OCI-LY1 (cell line): ENCODE measurements around the gene MAP4K4.

ENCODE experiments used
- H2AFZ ChIP-seq: fragments of 200-600 bp; sonication (generic), shearing (Covaris generic); 2 replicates; pipeline ENCODE4 v1.6.0; 2014; ENCODE audit warnings: antibody characterized with exemption, mild to moderate bottlenecking, low read length
- H3F3A ChIP-seq: fragments of 200-600 bp; sonication (generic), shearing (Covaris generic); 2 replicates; pipeline ENCODE4 v1.6.0; 2014; ENCODE audit warnings: mild to moderate bottlenecking, antibody characterized with exemption, low read length, moderate library complexity; ENCODE audit not compliant: insufficient read depth
- H3K27ac ChIP-seq: fragments of 200-600 bp; sonication (generic); 2 replicates; pipeline ENCODE4 v1.5.1; 2014; ENCODE audit warnings: low read length, mixed run types, mild to moderate bottlenecking, low read depth; ENCODE audit not compliant: poor library complexity, severe bottlenecking
- H3K27me3 ChIP-seq: fragments of 200-600 bp; sonication (generic); 2 replicates; pipeline ENCODE4 v1.6.0; 2014; ENCODE audit warnings: antibody characterized with exemption, mild to moderate bottlenecking, low read length, moderate library complexity; ENCODE audit not compliant: insufficient read depth
- H3K36me3 ChIP-seq: fragments of 200-600 bp; sonication (generic); 2 replicates; pipeline ENCODE4 v1.6.1; 2014; ENCODE audit warnings: mild to moderate bottlenecking, antibody characterized with exemption, low read length, moderate library complexity, mixed read lengths; ENCODE audit not compliant: insufficient read depth
- H3K4me1 ChIP-seq: fragments of 200-600 bp; sonication (generic); 2 replicates; pipeline ENCODE4 v1.5.1; 2014; ENCODE audit warnings: mild to moderate bottlenecking, low read length, moderate library complexity; ENCODE audit not compliant: insufficient read depth, severe bottlenecking
- H3K4me2 ChIP-seq: fragments of 200-600 bp; sonication (generic), shearing (Covaris generic); 2 replicates; pipeline ENCODE4 v1.6.1; 2014; ENCODE audit warnings: low read length
- H3K4me3 ChIP-seq: fragments of 200-600 bp; sonication (generic); 2 replicates; pipeline ENCODE4 v1.5.1; 2014; ENCODE audit warnings: low read length, low read depth, mild to moderate bottlenecking, mixed read lengths; ENCODE audit not compliant: poor library complexity, severe bottlenecking
- H3K79me2 ChIP-seq: fragments of 200-600 bp; shearing (Covaris generic); 2 replicates; pipeline ENCODE4 v1.6.1; 2016; ENCODE audit warnings: mixed run types, low read length, mixed read lengths; ENCODE audit not compliant: insufficient read depth
- H3K9ac ChIP-seq: fragments of 200-600 bp; sonication (generic), shearing (Covaris generic); 2 replicates; pipeline ENCODE4 v1.6.1; 2014; ENCODE audit warnings: mild to moderate bottlenecking, low read length, mixed read lengths
- H3K9me2 ChIP-seq: fragments of 200-600 bp; sonication (generic), shearing (Covaris generic); 2 replicates; pipeline ENCODE4 v1.6.1; 2014; ENCODE audit warnings: low read depth, mild to moderate bottlenecking, low read length, mixed read lengths
- H3K9me3 ChIP-seq: fragments of 200-600 bp; shearing (Covaris generic); 2 replicates; pipeline ENCODE4 v1.6.1; 2014; ENCODE audit warnings: low read length, mixed read lengths
- H4K20me1 ChIP-seq: fragments of 200-600 bp; sonication (generic), shearing (Covaris generic); 2 replicates; pipeline ENCODE4 v1.6.0; 2016; ENCODE audit warnings: mild to moderate bottlenecking, low read length; ENCODE audit not compliant: insufficient read depth
- CTCF ChIP-seq: fragments of 200-600 bp; sonication (generic), shearing (Covaris generic); IDR thresholded peaks from 2 replicates; pipeline ENCODE4 v1.5.1; 2017; ENCODE audit warnings: mild to moderate bottlenecking, antibody characterized with exemption, low read length, moderate library complexity, mixed read lengths
- EZH2 ChIP-seq: fragments of 200-600 bp; sonication (generic), shearing (Covaris generic); IDR thresholded peaks from 2 replicates; pipeline ENCODE4 v1.8.0; 2017; ENCODE audit warnings: borderline replicate concordance, mixed run types, mild to moderate bottlenecking, antibody characterized with exemption, low read length, moderate library complexity, mixed read lengths

The MAP4K4 gene

DNA sequence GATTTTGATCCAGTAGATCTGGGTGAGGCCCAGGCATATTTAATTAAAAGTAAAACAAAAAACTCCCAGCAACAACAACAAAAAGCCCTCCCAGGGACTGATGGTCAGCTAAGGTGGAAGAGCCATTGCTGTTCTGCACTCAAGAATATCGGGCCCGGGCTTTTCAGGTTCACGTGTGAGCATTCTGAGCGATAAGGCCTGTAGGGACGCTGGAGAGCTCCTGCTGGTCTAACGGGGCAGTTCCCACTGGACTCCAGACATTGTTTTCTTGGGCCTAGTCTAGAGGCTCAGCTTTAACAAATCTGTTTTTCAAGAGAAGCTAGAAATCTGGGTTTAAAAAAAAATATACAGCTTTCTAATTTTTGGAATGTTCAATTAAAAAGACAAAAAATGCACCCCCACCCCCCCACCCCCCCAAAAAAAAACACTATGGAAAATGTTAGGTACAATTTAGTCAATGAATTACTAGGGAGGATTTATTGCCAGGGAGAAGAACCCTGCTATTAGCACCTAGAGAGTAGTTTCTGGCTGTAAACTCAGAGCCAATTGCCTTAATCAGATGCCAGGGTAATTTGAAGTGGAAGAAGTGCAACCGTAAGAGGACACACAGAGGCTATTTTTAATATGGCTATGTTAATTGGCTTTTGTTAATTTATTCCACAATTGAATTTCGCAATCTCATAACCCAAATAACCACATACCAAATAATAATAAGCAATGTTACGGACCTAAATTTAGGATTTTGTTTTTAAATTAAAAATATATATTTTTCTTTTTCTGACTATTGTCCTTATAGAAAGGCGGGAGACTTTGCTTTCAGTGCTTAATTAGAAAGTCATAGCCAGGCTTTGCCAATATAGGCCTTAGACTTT lies 78.9 kb downstream of the MAP4K4 start:
- Histone ChIP-seq H3K9ac (no peak overlapping the region), H3K9me2 (no peaks in the 10 kb centered on the region), H3K79me2 (peaks cover 90% of the 10 kb centered on the region), H3K4me2 (no peak overlapping the region; the same call in 1 of the 2 replicates), H3K4me3 (no peak overlapping the region), H4K20me1 (no peaks in the 10 kb centered on the region), H3K4me1 (peaks cover 93% of the 10 kb centered on the region), H3K27me3 (no peaks in the 10 kb centered on the region), H3K27ac (no peak overlapping the region), H3K36me3 (no peaks in the 10 kb centered on the region), H3F3A (no peaks in the 10 kb centered on the region), H3K9me3 (no peaks in the 10 kb centered on the region), H2AFZ (no peak overlapping the region)
- TF ChIP-seq EZH2, result no peak
- peak; percentile 12; the same call in 1 of the 2 replicates for TF ChIP-seq CTCF

GRCh38 chr2:101777337-101777736 lies 79.8 kb downstream of the MAP4K4 start:
- Histone ChIP-seq H4K20me1 (no peaks in the 10 kb centered on the region), H3K79me2 (peaks cover 89% of the 10 kb centered on the region)

GRCh38 chr2:101778102-101778501 lies 80.6 kb downstream of the MAP4K4 start:
- no peaks in the 10 kb centered on the region for H3K9me3 ChIP-seq
- H3K9ac ChIP-seq, result no peak overlapping the region; the same call in 1 of the 2 replicates
- no peak for TF ChIP-seq EZH2
- TF ChIP-seq CTCF, result no peak
- no peak overlapping the region for H2AFZ ChIP-seq
- no peaks in the 10 kb centered on the region for H3K9me2 ChIP-seq
- H3K4me2 ChIP-seq, result peak overlapping the region; percentile 28; the same call in 1 of the 2 replicates
- no peaks in the 10 kb centered on the region for H4K20me1 ChIP-seq
- H3K79me2 ChIP-seq, result peaks cover 89% of the 10 kb centered on the region
- H3K36me3 ChIP-seq, result no peaks in the 10 kb centered on the region
- no peak overlapping the region for H3K4me3 ChIP-seq
- no peak overlapping the region for H3K27ac ChIP-seq
- H3K4me1 ChIP-seq, result peaks cover 95% of the 10 kb centered on the region
- H3K27me3 ChIP-seq, result no peaks in the 10 kb centered on the region
- no peaks in the 10 kb centered on the region for H3F3A ChIP-seq

More at GRCh38 chr2:101777337-101777736, 79.8 kb downstream of the MAP4K4 start:
- Histone ChIP-seq H2AFZ (no peak overlapping the region), H3K4me2 (peak overlapping the region; percentile 28; the same call in 1 of the 2 replicates), H3F3A (no peaks in the 10 kb centered on the region), H3K27me3 (no peaks in the 10 kb centered on the region), H3K9ac (no peak overlapping the region), H3K4me3 (no peak overlapping the region), H3K9me2 (no peaks in the 10 kb centered on the region), H3K27ac (no peak overlapping the region), H3K4me1 (peaks cover 95% of the 10 kb centered on the region), H3K36me3 (no peaks in the 10 kb centered on the region), H3K9me3 (no peaks in the 10 kb centered on the region)
- TF ChIP-seq EZH2, result no peak
- no peak for TF ChIP-seq CTCF
